ENCODE data around the gene CENPX. TPM values are rescaled to one million over a fixed set of nuclear protein-coding genes. Genes with fewer than 3 reads are reported as not detected.

The CENPX gene
- total and polyA plus RNA-seq, 2 experiments from 2014 or later = 58.2 to 83.2 TPM

DNA sequence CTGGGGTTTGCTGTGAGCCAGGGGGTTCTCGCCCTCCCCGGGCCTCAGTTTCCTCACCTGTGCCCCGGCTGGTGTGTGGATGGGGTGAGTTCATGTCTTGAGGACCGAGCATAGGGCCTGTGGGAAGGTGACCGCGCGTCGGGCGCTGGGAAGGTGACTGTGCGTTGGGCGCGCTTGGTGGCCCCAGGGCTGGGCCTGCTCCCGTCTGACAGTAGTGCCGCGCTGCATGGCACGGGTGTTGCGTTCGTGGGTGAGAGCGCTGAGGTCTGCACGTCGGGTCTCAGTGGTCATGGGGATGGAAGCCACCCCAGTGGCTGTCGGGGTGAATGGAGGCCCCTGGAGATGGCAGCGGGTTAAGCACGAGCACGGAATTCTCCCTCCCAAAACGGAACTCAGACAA, 36.1 kb downstream of the CENPX start:
- H3K4me2 ChIP-seq = no peak overlapping the region

DNA sequence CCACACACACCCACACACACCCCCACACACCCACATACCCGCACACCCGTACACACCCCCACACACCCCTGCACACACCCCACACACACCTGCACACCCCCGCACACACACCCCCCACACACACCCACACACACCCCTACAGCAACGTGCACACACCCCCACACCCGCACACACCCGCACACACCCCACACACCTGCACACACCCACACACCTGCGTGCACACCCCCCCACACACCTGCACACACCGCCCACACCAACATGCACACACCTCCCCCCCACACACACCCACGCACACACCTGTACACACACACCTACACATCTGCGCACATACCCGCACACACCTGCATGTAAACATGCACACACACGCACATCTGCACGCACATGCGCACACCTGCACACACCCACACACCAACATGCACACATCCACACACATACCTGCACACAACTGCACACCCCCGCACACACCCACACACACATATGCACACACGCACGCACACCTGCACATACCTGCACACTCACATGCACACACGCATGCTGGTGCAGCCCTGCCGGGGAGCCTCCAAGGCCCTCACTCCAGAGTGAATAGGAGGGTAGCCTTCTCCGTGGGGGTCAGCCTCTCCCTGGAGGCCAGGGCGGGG, 37.8 kb downstream of the CENPX start:
- Histone ChIP-seq H3K27me3 (no peaks in the 10 kb centered on the region), H3K79me2 (no peaks in the 10 kb centered on the region), H3K4me3 (no peak overlapping the region), H4K20me1 (ENCODE audit: insufficient read depth, poor library complexity, severe bottlenecking) (no peaks in the 10 kb centered on the region), H3K4me1 (ENCODE audit: insufficient read depth) (no peaks in the 10 kb centered on the region), H2AFZ (no peak overlapping the region), H3K9me3 (ENCODE audit: low read depth) (no peaks in the 10 kb centered on the region), H3K36me3 (replicated peaks; ENCODE audit: insufficient read depth, low read depth) (no peaks in the 10 kb centered on the region), H3K9me2 (replicated peaks; ENCODE audit: insufficient read depth) (no peaks in the 10 kb centered on the region), H3K27ac (no peak overlapping the region), H3K4me2 (no peak overlapping the region)
- no peak for DNase-seq (ENCODE audit: low spot score)
- no peak for TF ChIP-seq EZH2phosphoT487 (IDR thresholded peaks at IDR 0.05; ENCODE audit: low read depth, severe bottlenecking, unreplicated experiment)
- TF ChIP-seq, protein P1, sequence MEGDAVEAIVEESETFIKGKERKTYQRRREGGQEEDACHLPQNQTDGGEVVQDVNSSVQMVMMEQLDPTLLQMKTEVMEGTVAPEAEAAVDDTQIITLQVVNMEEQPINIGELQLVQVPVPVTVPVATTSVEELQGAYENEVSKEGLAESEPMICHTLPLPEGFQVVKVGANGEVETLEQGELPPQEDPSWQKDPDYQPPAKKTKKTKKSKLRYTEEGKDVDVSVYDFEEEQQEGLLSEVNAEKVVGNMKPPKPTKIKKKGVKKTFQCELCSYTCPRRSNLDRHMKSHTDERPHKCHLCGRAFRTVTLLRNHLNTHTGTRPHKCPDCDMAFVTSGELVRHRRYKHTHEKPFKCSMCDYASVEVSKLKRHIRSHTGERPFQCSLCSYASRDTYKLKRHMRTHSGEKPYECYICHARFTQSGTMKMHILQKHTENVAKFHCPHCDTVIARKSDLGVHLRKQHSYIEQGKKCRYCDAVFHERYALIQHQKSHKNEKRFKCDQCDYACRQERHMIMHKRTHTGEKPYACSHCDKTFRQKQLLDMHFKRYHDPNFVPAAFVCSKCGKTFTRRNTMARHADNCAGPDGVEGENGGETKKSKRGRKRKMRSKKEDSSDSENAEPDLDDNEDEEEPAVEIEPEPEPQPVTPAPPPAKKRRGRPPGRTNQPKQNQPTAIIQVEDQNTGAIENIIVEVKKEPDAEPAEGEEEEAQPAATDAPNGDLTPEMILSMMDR (IDR thresholded peaks at IDR 0.05; ENCODE audit: poor library complexity) = no peak
- TF ChIP-seq EZH2 (IDR thresholded peaks at IDR 0.05; ENCODE audit: borderline replicate concordance) = no peak
- 94% methylated on average over 15 of the region's 21 CpGs for WGBS (ENCODE audit: low lambda C conversion rate, missing lambda C conversion rate)

More for the DNA sequence above, 36.1 kb downstream of the CENPX start:
- 98% methylated on average over 26 of the region's 26 CpGs for WGBS (ENCODE audit: low lambda C conversion rate, missing lambda C conversion rate)
- Histone ChIP-seq H3K9me3 (ENCODE audit: low read depth) (no peaks in the 10 kb centered on the region), H3K9me2 (replicated peaks; ENCODE audit: insufficient read depth) (no peaks in the 10 kb centered on the region), H3K79me2 (no peaks in the 10 kb centered on the region), H3K4me1 (ENCODE audit: insufficient read depth) (peaks cover 6% of the 10 kb centered on the region), H3K27me3 (no peaks in the 10 kb centered on the region), H3K27ac (no peak overlapping the region), H2AFZ (no peak overlapping the region), H3K4me3 (no peak overlapping the region), H4K20me1 (ENCODE audit: insufficient read depth, poor library complexity, severe bottlenecking) (no peaks in the 10 kb centered on the region), H3K36me3 (replicated peaks; ENCODE audit: insufficient read depth, low read depth) (no peaks in the 10 kb centered on the region)
- DNase-seq (ENCODE audit: low spot score) = no peak
- TF ChIP-seq, protein P1 (IDR thresholded peaks at IDR 0.05; ENCODE audit: poor library complexity) = no peak
- TF ChIP-seq EZH2phosphoT487 (IDR thresholded peaks at IDR 0.05; ENCODE audit: low read depth, severe bottlenecking, unreplicated experiment) (no peak), EZH2 (IDR thresholded peaks at IDR 0.05; ENCODE audit: borderline replicate concordance) (no peak)

DNA sequence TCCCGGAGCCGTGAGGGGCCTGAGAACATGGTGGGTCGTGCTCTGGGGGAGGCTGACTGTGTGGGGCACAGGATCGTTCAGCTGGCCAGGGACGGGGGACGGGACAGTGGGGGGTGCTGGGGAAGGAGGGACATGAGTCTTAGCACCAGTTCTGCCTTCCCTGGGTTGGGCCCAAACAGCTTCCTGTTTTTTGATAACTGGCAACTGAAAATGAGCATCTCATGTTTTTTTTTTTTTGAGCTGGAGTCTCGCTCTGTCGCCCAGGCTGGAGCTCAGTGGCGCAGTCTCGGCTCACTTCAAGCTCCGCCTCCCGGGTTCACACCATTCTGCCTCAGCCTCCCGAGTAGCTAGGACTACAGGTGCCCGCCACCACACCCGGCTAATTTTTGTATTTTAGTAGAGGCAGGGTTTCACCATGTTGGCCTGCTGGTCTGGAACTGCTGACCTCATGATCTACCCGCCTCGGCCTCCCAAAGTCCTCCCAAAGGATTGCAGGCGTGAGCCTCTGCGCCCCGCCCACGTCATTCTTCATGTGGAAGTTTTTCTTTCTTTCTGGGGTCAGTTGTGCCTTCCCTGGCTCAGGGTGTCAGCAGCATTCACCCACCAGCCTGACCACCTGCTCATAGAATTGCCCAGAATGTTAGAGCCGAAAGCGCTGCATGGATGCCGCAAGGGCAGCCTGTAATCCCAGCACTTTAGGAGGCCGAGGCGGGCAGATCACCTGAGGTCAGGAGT, 38.9 kb downstream of the CENPX start:
- H3K27me3 ChIP-seq = no peaks in the 10 kb centered on the region
- H3K9me2 ChIP-seq (replicated peaks; ENCODE audit: insufficient read depth) = no peaks in the 10 kb centered on the region
- DNase-seq (ENCODE audit: low spot score) = no peak
- TF ChIP-seq EZH2 (IDR thresholded peaks at IDR 0.05; ENCODE audit: borderline replicate concordance) = no peak
- TF ChIP-seq, protein P1 (IDR thresholded peaks at IDR 0.05; ENCODE audit: poor library complexity) = no peak
- no peak for TF ChIP-seq EZH2phosphoT487 (IDR thresholded peaks at IDR 0.05; ENCODE audit: low read depth, severe bottlenecking, unreplicated experiment)
- H3K27ac ChIP-seq = no peak overlapping the region
- no peak overlapping the region for H3K4me2 ChIP-seq
- H3K9me3 ChIP-seq (ENCODE audit: low read depth) = no peaks in the 10 kb centered on the region
- 98% methylated on average over 25 of the region's 26 CpGs for WGBS (ENCODE audit: low lambda C conversion rate, missing lambda C conversion rate)
- H3K36me3 ChIP-seq (replicated peaks; ENCODE audit: insufficient read depth, low read depth) = no peaks in the 10 kb centered on the region
- H2AFZ ChIP-seq = no peak overlapping the region
- H3K79me2 ChIP-seq = no peaks in the 10 kb centered on the region
- no peaks in the 10 kb centered on the region for H4K20me1 ChIP-seq (ENCODE audit: insufficient read depth, poor library complexity, severe bottlenecking)
- no peak overlapping the region for H3K4me3 ChIP-seq
- peaks cover under 1% of the 10 kb centered on the region for H3K4me1 ChIP-seq (ENCODE audit: insufficient read depth)
